Fibroblast of lung (primary cell): ENCODE results near the gene DQX1. TPM values are rescaled to one million over a fixed set of nuclear protein-coding genes. Genes with fewer than 3 reads are reported as not detected.
A peak's percentile ranks its signal among the peaks of the same experiment; 100 is the strongest.
"Not testable (repeated sequence)": the region's sequence is repeated elsewhere in the genome, so short reads cannot be mapped to it uniquely, and the experiment has no call there.

Source experiments
- DNase-seq, 2 donors: peaks; one replicate each; pipeline versions ENCODE4 v3.0.0 to v3.0.0-alpha.2; 2010; ENCODE audit warnings: low read depth in 2 of 2
- H2AFZ ChIP-seq: 2 replicates; pipeline ENCODE4 v1.5.1; 2012; ENCODE audit warnings: low read length, control low read depth, inconsistent platforms
- H3K27ac ChIP-seq: 2 replicates; pipeline ENCODE4 v1.5.1; 2011; ENCODE audit warnings: low read length, control low read depth; ENCODE audit not compliant: insufficient read depth
- H3K27me3 ChIP-seq: 2 replicates; pipeline ENCODE4 v1.5.1; 2011; ENCODE audit warnings: mild to moderate bottlenecking, low read length; ENCODE audit not compliant: control insufficient read depth, insufficient read depth
- H3K36me3 ChIP-seq: 2 replicates; pipeline ENCODE4 v1.5.1; 2011; ENCODE audit warnings: low read length; ENCODE audit not compliant: control insufficient read depth, insufficient read depth
- H3K4me1 ChIP-seq: 2 replicates; pipeline ENCODE4 v1.5.1; 2011; ENCODE audit warnings: low read length; ENCODE audit not compliant: control insufficient read depth, insufficient read depth; ENCODE audit errors: extremely low read depth
- H3K4me2 ChIP-seq: 2 replicates; pipeline ENCODE4 v1.5.1; 2011; ENCODE audit warnings: low read length, control low read depth; ENCODE audit not compliant: insufficient read depth; ENCODE audit errors: extremely low read depth
- H3K4me3 ChIP-seq, 4 experiments: fragments of 200-600 bp in 1 of 4; sonication (generic) in 1 of 4; replicated peaks in 1 of 4; 2 replicates each; pipeline ENCODE4 v1.5.1; 2011 to 2016; ENCODE audit warnings: low read length in 4 of 4, low read depth in 3 of 4, mild to moderate bottlenecking in 3 of 4, control low read depth in 2 of 4, inconsistent platforms in 1 of 4, mixed read lengths in 1 of 4; ENCODE audit not compliant: insufficient read depth in 1 of 4; ENCODE audit errors: control extremely low read depth in 1 of 4
- H3K79me2 ChIP-seq: 2 replicates; pipeline ENCODE4 v1.5.1; 2012; ENCODE audit warnings: mild to moderate bottlenecking, low read length, inconsistent platforms; ENCODE audit not compliant: control insufficient read depth, insufficient read depth
- H3K9ac ChIP-seq: 2 replicates; pipeline ENCODE4 v1.5.1; 2011; ENCODE audit warnings: mild to moderate bottlenecking, low read length, control low read depth; ENCODE audit not compliant: insufficient read depth
- H3K9me3 ChIP-seq: 2 replicates; pipeline ENCODE4 v1.5.1; 2012; ENCODE audit warnings: low read depth, low read length; ENCODE audit not compliant: control insufficient read depth, insufficient read depth
- H4K20me1 ChIP-seq: 2 replicates; pipeline ENCODE4 v1.5.1; 2011; ENCODE audit warnings: low read length; ENCODE audit not compliant: control insufficient read depth, insufficient read depth; ENCODE audit errors: extremely low read depth
- CTCF ChIP-seq, 2 donors: IDR thresholded peaks in 1 of 2; conservative IDR thresholded peaks in 1 of 2; 1 replicate in 1 of 2; 2 replicates in 1 of 2; pipeline ENCODE4 v1.5.1; 2011 to 2012; ENCODE audit warnings: low read length in 2 of 2, control low read depth in 1 of 2, inconsistent platforms in 1 of 2, low read depth in 1 of 2, mild to moderate bottlenecking in 1 of 2
- EZH2 ChIP-seq: IDR thresholded peaks from 2 replicates; pipeline ENCODE4 v1.5.1; 2012; ENCODE audit warnings: low read length, control low read depth, mild to moderate bottlenecking; ENCODE audit errors: missing control alignments
- polyA plus RNA-seq, 2 donors: library from polyadenylated mRNA; depleted of rRNA in 1 of 2; stranded (reverse) in 1 of 2; unstranded in 1 of 2; fragments of >200 nt; gene quantifications; 2 replicates each; pipeline ENCODE4 v1.2.1, GENCODE V29; 2011 to 2012; ENCODE audit warnings: missing spikeins in 1 of 2
- total RNA-seq: library from RNA; depleted of rRNA; stranded (reverse); fragments of >200 nt; gene quantifications from 2 replicates; pipeline ENCODE4 v1.2.1, GENCODE V29; 2014

DQX1 gene
- total and polyA plus RNA-seq, 2 donors (not counting 1 experiment from before 2014, with no cell fraction given), result not detected

- Histone ChIP-seq H3K9me3 (no peaks in the 10 kb centered on the region), H3K4me3 (no peak overlapping the region), H3K27ac (no peak overlapping the region), H3K36me3 (no peaks in the 10 kb centered on the region), H3K4me1 (peaks cover 21% of the 10 kb centered on the region), H3K27me3 (no peaks in the 10 kb centered on the region), H3K4me2 (no peak overlapping the region), H2AFZ (no peak overlapping the region), H3K9ac (no peak overlapping the region), H3K79me2 (no peaks in the 10 kb centered on the region), H4K20me1 (no peaks in the 10 kb centered on the region)
- peak in 1 of 2 donors; percentile 95 for DNase-seq
- no peak for TF ChIP-seq CTCF (conservative IDR thresholded peaks at IDR 0.05 in 1 of 2, IDR thresholded peaks at IDR 0.05 in 1 of 2; ENCODE audit: low read depth in 1 of 2, low read length in 2 of 2)
- TF ChIP-seq EZH2, result no peak
These were observed 38.2 kb upstream of the DQX1 start for GRCh38 chr2:74564222-74564621.

GRCh38 chr2:74562126-74562775 lies 36.2 kb upstream of the DQX1 start:
- Histone ChIP-seq H3K27me3 (no peaks in the 10 kb centered on the region), H3K9me3 (no peaks in the 10 kb centered on the region), H3K79me2 (no peaks in the 10 kb centered on the region), H3K9ac (no peak overlapping the region), H3K27ac (no peak overlapping the region), H3K4me2 (no peak overlapping the region), H4K20me1 (no peaks in the 10 kb centered on the region), H3K4me1 (peaks cover 9% of the 10 kb centered on the region), H3K36me3 (no peaks in the 10 kb centered on the region), H2AFZ (no peak overlapping the region), H3K4me3 (no peak overlapping the region)
- TF ChIP-seq CTCF (conservative IDR thresholded peaks at IDR 0.05 in 1 of 2, IDR thresholded peaks at IDR 0.05 in 1 of 2; ENCODE audit: low read depth in 1 of 2, low read length in 2 of 2), result no peak
- TF ChIP-seq EZH2, result no peak
- DNase-seq, result no peak

GRCh38 chr2:74561022-74561421 lies 35.0 kb upstream of the DQX1 start:
- not testable (repeated sequence) for H3K9ac ChIP-seq, H3K36me3 ChIP-seq, H3K79me2 ChIP-seq, H3K4me1 ChIP-seq, DNase-seq, H3K4me3 ChIP-seq, H3K27ac ChIP-seq, H3K27me3 ChIP-seq, H3K4me2 ChIP-seq, H3K9me3 ChIP-seq, H4K20me1 ChIP-seq, H2AFZ ChIP-seq
